Retinal pigment epithelial cell (primary cell): ENCODE data around the gene MCF2L.

Source experiments
- DNase-seq: peaks from one replicate; pipeline ENCODE4 v3.0.0-alpha.2; 2010; ENCODE audit warnings: low read depth
- H3K4me3 ChIP-seq: 2 replicates; pipeline ENCODE4 v1.5.1; 2011; ENCODE audit warnings: mild to moderate bottlenecking, low read length, control low read depth, moderate library complexity
- TF ChIP-seq, protein P1 (sequence below): conservative IDR thresholded peaks from 2 replicates; pipeline ENCODE4 v1.5.1; 2011; ENCODE audit warnings: low read depth, low read length, control low read depth, inconsistent platforms

The MCF2L gene

DNA sequence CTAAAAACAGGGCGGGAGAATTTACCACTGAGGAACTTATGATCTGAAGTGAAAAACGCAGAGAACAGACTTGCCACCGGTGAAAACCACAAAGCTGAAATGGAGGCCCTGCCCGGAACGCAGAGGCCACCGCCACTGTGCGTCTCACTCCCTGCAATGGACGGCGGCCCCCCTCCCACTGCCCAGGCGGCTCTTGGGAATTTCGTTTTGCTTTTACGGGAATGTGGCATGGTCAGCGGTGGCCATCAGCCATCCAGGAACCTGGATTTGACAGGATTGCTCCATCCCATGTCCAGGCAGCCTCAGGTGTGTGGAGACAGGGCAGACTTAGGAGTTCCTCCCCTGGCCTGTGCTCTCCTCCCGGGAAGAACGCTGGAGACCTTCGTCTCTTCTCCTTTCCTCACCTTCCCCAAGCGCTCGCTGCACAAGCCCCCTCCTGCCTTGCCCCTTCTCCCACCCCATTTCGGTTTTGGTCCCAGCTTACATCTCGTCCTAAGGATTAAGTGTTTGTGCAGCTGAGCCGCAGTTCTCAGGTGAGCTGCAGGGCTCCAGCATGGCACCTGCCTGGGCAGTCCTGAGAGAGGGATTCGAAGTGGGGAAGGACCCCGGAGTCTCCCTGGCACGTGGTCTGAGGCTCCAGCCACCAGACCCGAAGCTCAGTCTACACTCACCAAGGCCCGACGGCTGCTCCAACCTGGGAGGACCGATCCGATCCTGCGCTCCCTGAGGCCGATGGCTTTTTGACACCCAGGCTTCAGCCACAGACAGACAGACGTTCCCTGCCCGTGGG, 49.9 kb downstream of the MCF2L start:
- TF ChIP-seq, protein P1, sequence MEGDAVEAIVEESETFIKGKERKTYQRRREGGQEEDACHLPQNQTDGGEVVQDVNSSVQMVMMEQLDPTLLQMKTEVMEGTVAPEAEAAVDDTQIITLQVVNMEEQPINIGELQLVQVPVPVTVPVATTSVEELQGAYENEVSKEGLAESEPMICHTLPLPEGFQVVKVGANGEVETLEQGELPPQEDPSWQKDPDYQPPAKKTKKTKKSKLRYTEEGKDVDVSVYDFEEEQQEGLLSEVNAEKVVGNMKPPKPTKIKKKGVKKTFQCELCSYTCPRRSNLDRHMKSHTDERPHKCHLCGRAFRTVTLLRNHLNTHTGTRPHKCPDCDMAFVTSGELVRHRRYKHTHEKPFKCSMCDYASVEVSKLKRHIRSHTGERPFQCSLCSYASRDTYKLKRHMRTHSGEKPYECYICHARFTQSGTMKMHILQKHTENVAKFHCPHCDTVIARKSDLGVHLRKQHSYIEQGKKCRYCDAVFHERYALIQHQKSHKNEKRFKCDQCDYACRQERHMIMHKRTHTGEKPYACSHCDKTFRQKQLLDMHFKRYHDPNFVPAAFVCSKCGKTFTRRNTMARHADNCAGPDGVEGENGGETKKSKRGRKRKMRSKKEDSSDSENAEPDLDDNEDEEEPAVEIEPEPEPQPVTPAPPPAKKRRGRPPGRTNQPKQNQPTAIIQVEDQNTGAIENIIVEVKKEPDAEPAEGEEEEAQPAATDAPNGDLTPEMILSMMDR, result no peak
- no peak overlapping the region for H3K4me3 ChIP-seq
- DNase-seq, result no peak

DNA sequence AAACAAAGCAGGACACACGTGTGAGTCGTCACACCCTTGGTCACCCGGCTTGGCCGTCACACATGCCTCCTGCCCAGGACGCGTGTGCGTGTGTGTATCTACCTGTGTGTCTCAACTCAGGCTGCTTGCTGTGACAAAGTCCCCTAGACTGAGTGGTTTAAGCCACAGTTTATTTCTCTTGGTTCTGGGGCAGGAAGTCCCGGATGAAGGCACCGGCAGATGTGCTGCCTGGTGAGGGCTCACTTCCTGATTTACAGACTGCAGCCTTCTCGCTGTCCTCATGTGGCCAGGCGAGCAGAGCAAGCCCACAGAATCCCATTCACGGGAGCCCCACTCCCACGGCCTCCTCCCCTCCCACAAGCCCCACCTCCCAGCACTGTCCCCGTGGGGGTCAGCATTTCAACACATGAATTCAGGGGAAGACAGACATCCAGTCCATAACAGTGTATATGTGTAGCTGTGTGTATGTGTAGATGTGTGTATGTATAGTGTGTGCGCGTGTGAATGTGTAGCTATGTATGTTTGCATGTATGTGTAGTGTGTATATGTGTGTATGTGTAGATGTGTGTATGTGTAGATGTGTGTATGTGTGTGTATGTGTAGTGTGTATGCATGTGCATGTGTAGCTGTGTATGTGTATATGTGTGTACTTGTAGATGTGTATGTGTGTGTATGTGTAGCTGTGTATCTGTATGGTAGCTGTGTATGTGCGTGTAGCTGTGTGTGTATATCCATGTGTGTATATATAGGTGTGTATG, 51.5 kb downstream of the MCF2L start:
- no peak for DNase-seq
- TF ChIP-seq, protein P1, result no peak
- H3K4me3 ChIP-seq, result no peak overlapping the region

DNA sequence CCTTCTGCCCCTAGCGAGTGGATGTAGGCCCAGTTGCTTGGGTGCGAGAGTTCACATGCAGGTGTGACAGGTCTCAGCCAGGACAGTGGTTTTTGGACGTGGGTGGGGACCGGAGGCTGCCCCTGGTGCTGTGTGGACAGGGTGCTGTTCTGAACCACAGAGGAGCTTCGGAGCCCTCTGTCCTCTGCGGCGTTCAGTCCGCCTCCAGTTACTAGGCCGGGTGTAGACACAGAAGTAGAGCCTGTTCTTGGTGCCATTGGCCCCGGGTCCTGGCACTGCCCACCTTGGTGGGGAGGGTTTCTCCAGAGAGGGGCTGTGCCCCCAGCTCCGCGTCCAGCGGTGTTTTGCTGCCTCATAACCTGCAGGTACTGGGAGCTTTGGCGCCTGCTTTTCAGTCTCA, 52.4 kb downstream of the MCF2L start:
- DNase-seq, result no peak
- no peak overlapping the region for H3K4me3 ChIP-seq
- TF ChIP-seq, protein P1, result no peak

DNA sequence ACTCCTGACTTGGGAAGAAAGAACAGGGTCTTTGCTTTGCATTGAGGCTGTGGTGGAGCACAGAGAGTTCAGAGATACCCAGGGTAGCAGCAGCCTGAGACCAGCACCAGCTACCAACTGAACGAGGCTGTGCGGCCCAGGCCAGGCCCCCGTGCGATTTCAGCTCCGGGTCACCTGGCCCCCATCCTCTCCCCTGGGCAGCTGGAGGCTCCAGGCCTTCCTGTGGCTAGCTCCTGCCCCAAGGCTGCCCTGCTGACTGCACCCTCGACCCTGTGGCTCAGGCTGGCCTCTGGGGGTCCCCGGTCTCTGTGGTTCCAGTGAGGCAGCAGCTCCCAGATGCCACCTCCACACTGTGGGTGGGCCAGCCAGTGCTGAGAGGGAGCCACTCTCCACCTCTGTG, 52.8 kb downstream of the MCF2L start:
- TF ChIP-seq, protein P1, result no peak
- DNase-seq, result no peak
- no peak overlapping the region for H3K4me3 ChIP-seq

DNA sequence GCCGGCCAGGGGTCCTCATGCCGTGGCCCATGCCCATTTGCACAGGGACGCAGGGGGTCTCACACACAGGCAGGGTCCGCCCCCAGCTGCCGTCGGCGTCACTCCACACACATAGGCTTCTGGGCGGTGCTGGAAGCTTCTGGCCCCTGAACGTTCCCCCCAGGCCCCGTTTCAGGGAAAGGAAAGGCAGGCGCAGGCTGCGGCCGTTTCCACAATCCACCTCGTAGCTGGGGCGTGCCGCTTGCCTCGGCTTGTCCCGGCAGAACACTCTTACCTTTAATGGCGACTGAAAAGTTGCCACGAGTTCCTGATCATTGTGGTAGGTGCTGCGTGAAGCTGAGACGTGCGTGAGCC, 53.4 kb downstream of the MCF2L start:
- TF ChIP-seq, protein P1, result no peak
- DNase-seq, result no peak
- H3K4me3 ChIP-seq, result no peak overlapping the region

DNA sequence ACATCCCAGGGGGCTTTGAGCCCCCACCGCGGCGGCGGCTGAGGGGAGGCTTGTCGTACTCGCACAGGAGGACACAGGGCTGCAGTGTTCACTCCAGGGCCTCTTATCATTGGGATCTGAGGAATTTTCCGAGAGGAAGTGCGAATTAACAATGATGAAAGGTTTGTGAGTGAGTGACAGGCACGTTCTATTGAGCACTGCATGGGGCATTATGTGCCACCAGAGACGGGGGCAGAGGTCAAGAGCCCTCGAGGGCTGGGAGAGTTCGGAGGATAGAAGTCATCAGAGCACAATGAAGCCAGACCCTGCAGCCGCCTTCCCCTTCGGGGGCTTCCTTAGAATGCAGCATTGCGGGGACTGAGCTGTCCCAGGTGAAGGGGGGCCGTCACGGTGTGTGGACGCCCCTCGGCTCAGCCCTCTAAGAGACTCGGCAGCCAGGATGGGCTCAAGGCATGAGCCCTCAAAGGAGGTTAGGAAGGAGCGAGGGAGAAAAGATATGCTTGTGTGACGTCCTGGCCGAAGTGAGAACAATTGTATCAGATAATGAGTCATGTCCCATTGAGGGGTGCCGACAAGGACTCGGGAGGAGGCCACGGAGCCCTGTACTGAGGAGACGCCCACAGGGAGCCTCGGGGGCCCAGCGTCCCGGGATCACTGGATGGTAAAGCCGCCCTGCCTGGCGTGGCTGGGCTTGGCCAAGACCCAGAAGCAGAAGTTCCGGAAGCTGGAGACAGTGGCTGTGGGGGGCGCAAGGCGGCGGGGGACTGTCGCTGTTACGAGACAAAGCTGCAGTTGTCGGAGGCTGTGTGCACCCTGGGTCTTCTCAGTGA, 53.9 kb downstream of the MCF2L start:
- no peak overlapping the region for H3K4me3 ChIP-seq
- TF ChIP-seq, protein P1, result no peak
- no peak for DNase-seq
